ENCODE results near the gene RFX2. TPM values are rescaled to one million over a fixed set of nuclear protein-coding genes. Genes with fewer than 3 reads are reported as not detected.

The RFX2 gene
- total RNA-seq, 1 donor from 2014 or later, result 5.2 TPM

- no peak overlapping the region for H3K9ac ChIP-seq (ENCODE audit: low read depth in 1 of 3, low read length in 3 of 3)
- no peaks in the 10 kb centered on the region for H3K36me3 ChIP-seq (ENCODE audit: control insufficient read depth in 3 of 3, insufficient read depth in 3 of 3, low read length in 3 of 3)
- peaks cover 0 to 3% (median 0%) of the 10 kb centered on the region in 3 donors for H3K9me3 ChIP-seq (ENCODE audit: control insufficient read depth in 3 of 3, low read length in 3 of 3)
- peaks cover 0 to 2% (median under 1%) of the 10 kb centered on the region in 3 donors for H3K27me3 ChIP-seq (ENCODE audit: control insufficient read depth in 3 of 3, insufficient read depth in 3 of 3, low read length in 3 of 3)
- H3K27ac ChIP-seq (ENCODE audit: low read depth, low read length), result no peak overlapping the region
- H3K4me3 ChIP-seq (ENCODE audit: low read length in 3 of 3), result no peak overlapping the region
- no peaks in the 10 kb centered on the region for H3K4me1 ChIP-seq (ENCODE audit: control insufficient read depth in 3 of 3, insufficient read depth in 3 of 3, low read length in 3 of 3)
Observed at GRCh38 chr19:6125571-6125989, 15.3 kb upstream of the RFX2 start.

- no peak overlapping the region for H3K9ac ChIP-seq (ENCODE audit: low read depth in 1 of 3, low read length in 3 of 3)
- no peaks in the 10 kb centered on the region for H3K4me1 ChIP-seq (ENCODE audit: control insufficient read depth in 3 of 3, insufficient read depth in 3 of 3, low read length in 3 of 3)
- no peaks in the 10 kb centered on the region for H3K27me3 ChIP-seq (ENCODE audit: control insufficient read depth in 3 of 3, insufficient read depth in 3 of 3, low read length in 3 of 3)
- peaks cover 0 to 3% (median 0%) of the 10 kb centered on the region in 3 donors for H3K9me3 ChIP-seq (ENCODE audit: control insufficient read depth in 3 of 3, low read length in 3 of 3)
- H3K27ac ChIP-seq (ENCODE audit: low read depth, low read length), result no peak overlapping the region
- H3K4me3 ChIP-seq (ENCODE audit: low read length in 3 of 3), result no peak overlapping the region
- H3K36me3 ChIP-seq (ENCODE audit: control insufficient read depth in 3 of 3, insufficient read depth in 3 of 3, low read length in 3 of 3), result no peaks in the 10 kb centered on the region
Observed at GRCh38 chr19:6119031-6119430, 8.7 kb upstream of the RFX2 start.

DNA sequence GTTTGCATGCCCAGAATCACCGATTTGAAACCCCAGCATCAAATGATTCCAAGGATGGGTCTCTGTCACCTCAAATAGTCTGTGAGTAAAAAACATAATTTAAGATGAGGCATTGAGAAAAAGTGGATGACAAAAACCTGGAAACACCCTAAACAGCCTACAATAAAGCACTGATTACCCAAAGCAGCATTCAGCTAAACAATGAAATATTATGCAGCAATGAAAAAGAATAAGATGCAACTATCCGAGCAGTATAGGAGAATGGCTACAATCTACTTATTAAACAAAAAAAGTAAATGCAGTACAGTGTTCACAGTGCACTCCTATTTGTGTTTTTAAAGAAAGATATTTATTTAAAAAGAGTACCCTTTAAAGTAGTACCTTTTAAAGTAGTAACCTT is 7.7 kb upstream of the RFX2 start:
- Histone ChIP-seq H3K4me3 (ENCODE audit: low read length in 3 of 3) (no peak overlapping the region), H3K27ac (ENCODE audit: low read depth, low read length) (no peak overlapping the region), H3K27me3 (ENCODE audit: control insufficient read depth in 3 of 3, insufficient read depth in 3 of 3, low read length in 3 of 3) (no peaks in the 10 kb centered on the region), H3K4me1 (ENCODE audit: control insufficient read depth in 3 of 3, insufficient read depth in 3 of 3, low read length in 3 of 3) (no peaks in the 10 kb centered on the region), H3K9ac (ENCODE audit: low read depth in 1 of 3, low read length in 3 of 3) (no peak overlapping the region), H3K36me3 (ENCODE audit: control insufficient read depth in 3 of 3, insufficient read depth in 3 of 3, low read length in 3 of 3) (no peaks in the 10 kb centered on the region), H3K9me3 (ENCODE audit: control insufficient read depth in 3 of 3, low read length in 3 of 3) (peaks cover 0 to 3% (median 0%) of the 10 kb centered on the region in 3 donors)

DNA sequence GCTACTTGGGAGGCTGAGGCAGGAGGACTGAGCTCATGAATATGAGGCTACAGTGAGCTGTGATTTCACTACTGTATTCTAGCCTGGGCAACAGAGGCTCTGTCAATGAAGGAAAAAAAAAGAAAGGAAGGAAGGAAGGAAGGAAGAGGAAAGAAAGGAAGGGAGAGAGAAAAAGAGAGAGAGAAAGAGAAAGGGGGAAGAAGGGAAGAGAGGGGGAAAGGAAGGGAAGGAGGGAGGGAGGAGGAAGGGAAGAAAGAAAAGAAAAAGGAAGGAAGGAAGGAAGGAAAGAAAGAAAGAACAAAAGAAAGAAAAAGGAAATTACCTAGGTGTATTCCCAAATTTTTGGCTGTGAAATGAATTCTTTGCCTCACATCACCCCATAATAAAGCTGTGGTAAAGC is 7.2 kb upstream of the RFX2 start:
- Histone ChIP-seq H3K4me1 (ENCODE audit: control insufficient read depth in 3 of 3, insufficient read depth in 3 of 3, low read length in 3 of 3) (no peaks in the 10 kb centered on the region), H3K9me3 (ENCODE audit: control insufficient read depth in 3 of 3, low read length in 3 of 3) (peaks cover 0 to 3% (median 0%) of the 10 kb centered on the region in 3 donors), H3K4me3 (ENCODE audit: low read length in 3 of 3) (no peak overlapping the region), H3K27me3 (ENCODE audit: control insufficient read depth in 3 of 3, insufficient read depth in 3 of 3, low read length in 3 of 3) (no peaks in the 10 kb centered on the region), H3K36me3 (ENCODE audit: control insufficient read depth in 3 of 3, insufficient read depth in 3 of 3, low read length in 3 of 3) (no peaks in the 10 kb centered on the region), H3K27ac (ENCODE audit: low read depth, low read length) (no peak overlapping the region), H3K9ac (ENCODE audit: low read depth in 1 of 3, low read length in 3 of 3) (no peak overlapping the region)

DNA sequence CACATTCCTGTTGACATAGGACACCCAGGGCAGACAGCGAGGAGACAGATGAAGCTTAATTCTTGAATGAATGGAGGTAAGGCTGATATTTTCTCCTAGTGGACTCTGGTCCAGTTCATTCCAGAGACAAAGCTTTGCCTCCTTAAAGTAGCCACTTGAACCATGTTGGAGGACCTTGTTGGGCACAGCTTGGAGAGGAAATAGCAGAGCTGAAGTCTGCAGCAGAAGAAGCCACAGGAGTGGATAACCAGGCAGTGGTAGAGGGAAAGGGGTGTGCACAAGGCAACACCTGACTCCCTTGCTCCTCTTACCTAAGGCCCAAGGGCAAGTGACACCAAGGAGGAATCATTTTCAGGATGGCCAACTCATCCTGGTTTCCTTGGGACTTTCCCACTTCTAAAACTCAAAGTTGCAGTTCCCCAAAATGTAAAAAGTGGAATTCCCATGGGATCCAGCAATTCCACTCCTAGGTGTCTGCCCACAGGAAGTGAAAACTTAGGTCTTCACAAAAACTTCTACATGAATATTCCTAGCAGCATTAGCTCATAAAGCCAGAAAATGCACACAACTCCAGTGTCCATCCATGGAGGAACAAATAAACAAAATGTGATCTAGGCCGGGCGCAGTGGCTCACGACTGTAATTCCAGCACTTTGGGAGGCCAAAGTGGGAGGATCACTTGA is 6.6 kb upstream of the RFX2 start:
- H3K4me1 ChIP-seq (ENCODE audit: control insufficient read depth in 3 of 3, insufficient read depth in 3 of 3, low read length in 3 of 3), result no peaks in the 10 kb centered on the region
- no peak overlapping the region for H3K9ac ChIP-seq (ENCODE audit: low read depth in 1 of 3, low read length in 3 of 3)

DNA sequence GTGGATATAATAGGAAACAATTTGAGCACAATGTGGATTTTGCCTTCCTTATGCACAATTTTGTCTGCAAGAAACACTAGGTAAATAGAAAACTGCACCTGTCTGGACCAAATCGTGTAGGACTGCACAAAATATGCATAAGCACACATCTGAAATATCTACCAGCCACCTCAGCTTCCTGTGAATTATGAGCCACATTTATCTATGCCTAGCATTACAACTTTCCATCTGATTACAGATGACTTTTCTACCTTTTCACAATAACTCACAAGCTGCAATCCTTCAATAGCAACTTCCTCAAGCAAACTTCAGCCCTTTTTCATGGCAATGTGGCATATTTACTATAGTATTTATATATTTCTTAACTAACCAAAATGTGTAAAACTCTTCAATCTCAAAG is 5.7 kb upstream of the RFX2 start:
- no peaks in the 10 kb centered on the region for H3K4me1 ChIP-seq (ENCODE audit: control insufficient read depth in 3 of 3, insufficient read depth in 3 of 3, low read length in 3 of 3)
- no peaks in the 10 kb centered on the region for H3K27me3 ChIP-seq (ENCODE audit: control insufficient read depth in 3 of 3, insufficient read depth in 3 of 3, low read length in 3 of 3)
- H3K27ac ChIP-seq (ENCODE audit: low read depth, low read length), result no peak overlapping the region
- no peaks in the 10 kb centered on the region for H3K36me3 ChIP-seq (ENCODE audit: control insufficient read depth in 3 of 3, insufficient read depth in 3 of 3, low read length in 3 of 3)
- no peak overlapping the region for H3K9ac ChIP-seq (ENCODE audit: low read depth in 1 of 3, low read length in 3 of 3)
- H3K4me3 ChIP-seq (ENCODE audit: low read length in 3 of 3), result no peak overlapping the region
- H3K9me3 ChIP-seq (ENCODE audit: control insufficient read depth in 3 of 3, low read length in 3 of 3), result peaks cover 0 to 3% (median 0%) of the 10 kb centered on the region in 3 donors

More for the DNA sequence above, 6.6 kb upstream of the RFX2 start:
- Histone ChIP-seq H3K4me3 (ENCODE audit: low read length in 3 of 3) (no peak overlapping the region), H3K27ac (ENCODE audit: low read depth, low read length) (no peak overlapping the region), H3K36me3 (ENCODE audit: control insufficient read depth in 3 of 3, insufficient read depth in 3 of 3, low read length in 3 of 3) (no peaks in the 10 kb centered on the region), H3K9me3 (ENCODE audit: control insufficient read depth in 3 of 3, low read length in 3 of 3) (peaks cover 0 to 3% (median 0%) of the 10 kb centered on the region in 3 donors), H3K27me3 (ENCODE audit: control insufficient read depth in 3 of 3, insufficient read depth in 3 of 3, low read length in 3 of 3) (no peaks in the 10 kb centered on the region)

DNA sequence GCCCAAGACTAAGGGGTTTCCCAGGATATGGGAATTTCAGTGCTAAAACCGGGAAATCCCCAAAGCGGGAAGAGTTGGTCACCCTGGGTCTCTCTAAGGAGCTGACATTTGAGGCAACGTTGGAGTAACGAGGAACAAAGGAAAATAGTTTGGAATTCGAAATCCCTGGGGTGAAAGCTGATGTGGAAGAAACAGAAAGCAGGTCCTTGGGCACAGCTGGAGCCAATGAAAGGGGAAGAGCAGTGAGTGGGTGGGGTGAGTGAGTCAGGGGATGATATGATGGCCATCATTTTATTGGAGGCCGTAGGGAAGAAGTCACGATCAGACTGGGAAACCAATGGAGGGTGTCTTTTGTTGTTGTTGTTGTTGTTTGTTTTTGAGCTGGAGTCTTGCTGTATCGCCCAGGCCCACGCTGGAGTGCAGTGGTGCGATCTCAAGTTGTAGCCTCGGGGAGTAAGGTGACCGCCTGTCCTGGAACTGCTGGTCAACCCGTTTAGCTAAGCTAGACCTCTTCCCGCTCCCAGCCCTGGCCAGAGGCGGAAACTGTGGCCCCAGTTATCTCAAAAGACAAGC is 3.4 kb upstream of the RFX2 start:
- no peak overlapping the region for H3K27ac ChIP-seq (ENCODE audit: low read depth, low read length)
- peaks cover 11 to 13% (median 13%) of the 10 kb centered on the region in 3 donors for H3K4me1 ChIP-seq (ENCODE audit: control insufficient read depth in 3 of 3, insufficient read depth in 3 of 3, low read length in 3 of 3)
- H3K27me3 ChIP-seq (ENCODE audit: control insufficient read depth in 3 of 3, insufficient read depth in 3 of 3, low read length in 3 of 3), result peaks cover 0 to 2% (median 0%) of the 10 kb centered on the region in 3 donors
- H3K9ac ChIP-seq (ENCODE audit: low read depth in 1 of 3, low read length in 3 of 3), result no peak overlapping the region
- H3K9me3 ChIP-seq (ENCODE audit: control insufficient read depth in 3 of 3, low read length in 3 of 3), result no peaks in the 10 kb centered on the region
- H3K4me3 ChIP-seq (ENCODE audit: low read length in 3 of 3), result no peak overlapping the region
- no peaks in the 10 kb centered on the region for H3K36me3 ChIP-seq (ENCODE audit: control insufficient read depth in 3 of 3, insufficient read depth in 3 of 3, low read length in 3 of 3)

DNA sequence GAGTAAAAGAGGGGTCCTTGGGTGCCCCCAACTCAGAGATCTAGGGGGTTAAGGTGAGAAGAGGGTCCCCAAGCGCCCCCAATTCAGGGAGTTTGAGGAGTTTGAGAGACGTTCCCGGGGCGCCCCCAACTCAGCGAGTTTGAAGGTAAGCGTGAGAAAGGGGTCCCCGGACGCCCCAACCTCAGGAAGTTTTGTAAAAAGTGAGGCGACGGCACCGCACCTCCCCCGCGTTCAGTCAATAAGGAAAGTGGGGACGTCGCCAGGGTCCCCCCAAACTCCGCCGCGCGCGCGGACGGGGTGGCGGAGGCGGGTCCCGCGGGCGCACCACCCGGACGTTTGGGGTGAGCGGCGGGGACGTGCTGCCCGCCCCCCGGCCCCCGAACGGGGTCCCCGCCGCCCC is 353 bp downstream of the RFX2 start:
- H3K27ac ChIP-seq (ENCODE audit: low read depth, low read length), result peak overlapping the region; percentile 75

GRCh38 chr19:6108721-6109633 is 1.3 kb downstream of the RFX2 start:
- Histone ChIP-seq H3K36me3 (ENCODE audit: control insufficient read depth in 3 of 3, insufficient read depth in 3 of 3, low read length in 3 of 3) (no peaks in the 10 kb centered on the region), H3K9ac (ENCODE audit: low read depth in 1 of 3, low read length in 3 of 3) (peak overlapping the region; percentile 75 to 87 (median 81)), H3K4me3 (ENCODE audit: low read length in 3 of 3) (peak overlapping the region; percentile 73 to 78 (median 75)), H3K4me1 (ENCODE audit: control insufficient read depth in 3 of 3, insufficient read depth in 3 of 3, low read length in 3 of 3) (peaks cover 16 to 24% (median 20%) of the 10 kb centered on the region in 3 donors), H3K9me3 (ENCODE audit: control insufficient read depth in 3 of 3, low read length in 3 of 3) (no peaks in the 10 kb centered on the region), H3K27ac (ENCODE audit: low read depth, low read length) (peak overlapping the region; percentile 75), H3K27me3 (ENCODE audit: control insufficient read depth in 3 of 3, insufficient read depth in 3 of 3, low read length in 3 of 3) (peaks cover 0 to 4% (median 0%) of the 10 kb centered on the region in 3 donors)

More for the DNA sequence above, 353 bp downstream of the RFX2 start:
- peaks cover 0 to 4% (median 0%) of the 10 kb centered on the region in 3 donors for H3K27me3 ChIP-seq (ENCODE audit: control insufficient read depth in 3 of 3, insufficient read depth in 3 of 3, low read length in 3 of 3)
- peak overlapping the region; percentile 73 to 78 (median 75) for H3K4me3 ChIP-seq (ENCODE audit: low read length in 3 of 3)
- H3K9me3 ChIP-seq (ENCODE audit: control insufficient read depth in 3 of 3, low read length in 3 of 3), result no peaks in the 10 kb centered on the region
- H3K36me3 ChIP-seq (ENCODE audit: control insufficient read depth in 3 of 3, insufficient read depth in 3 of 3, low read length in 3 of 3), result no peaks in the 10 kb centered on the region
- H3K9ac ChIP-seq (ENCODE audit: low read depth in 1 of 3, low read length in 3 of 3), result peak overlapping the region; percentile 75 to 87 (median 81)
- H3K4me1 ChIP-seq (ENCODE audit: control insufficient read depth in 3 of 3, insufficient read depth in 3 of 3, low read length in 3 of 3), result peaks cover 16 to 21% (median 18%) of the 10 kb centered on the region in 3 donors

Measured in skeletal muscle tissue (tissue), 4 donors.